Measurements from ENCODE around the gene AOX1. TPM values are rescaled to one million over a fixed set of nuclear protein-coding genes. Genes with fewer than 3 reads are reported as not detected.
"Not testable (repeated sequence)": the region's sequence is repeated elsewhere in the genome, so short reads cannot be mapped to it uniquely, and the experiment has no call there.

AOX1 gene
- total RNA-seq, 1 donor from 2014 or later = 2.1 TPM

DNA sequence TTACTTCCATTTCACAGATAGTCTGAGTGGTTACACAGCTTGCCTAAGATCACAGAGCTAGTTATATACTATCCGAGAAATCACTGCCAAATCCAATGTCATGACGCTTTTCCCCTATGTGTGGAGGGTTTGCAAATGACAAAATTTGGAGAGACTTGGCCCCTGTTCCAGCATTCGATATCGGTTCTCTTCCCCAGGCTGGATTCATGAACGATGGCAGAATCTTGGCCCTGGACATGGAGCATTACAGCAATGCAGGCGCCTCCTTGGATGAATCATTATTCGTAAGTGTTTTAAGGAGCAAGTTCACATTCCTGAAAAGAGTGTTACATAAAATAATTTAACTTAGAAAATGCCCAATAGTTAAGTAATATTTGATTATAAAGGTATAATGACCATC lies 55.1 kb downstream of the AOX1 start:
- Histone ChIP-seq H3K4me1 (ENCODE audit: control insufficient read depth in 3 of 3, insufficient read depth in 3 of 3, low read length in 3 of 3) (no peaks in the 10 kb centered on the region), H3K9ac (ENCODE audit: low read depth in 1 of 3, low read length in 3 of 3) (no peak overlapping the region), H3K9me3 (ENCODE audit: control insufficient read depth in 3 of 3, low read length in 3 of 3) (no peaks in the 10 kb centered on the region), H3K27ac (ENCODE audit: low read depth, low read length) (no peak overlapping the region), H3K27me3 (ENCODE audit: control insufficient read depth in 3 of 3, insufficient read depth in 3 of 3, low read length in 3 of 3) (no peaks in the 10 kb centered on the region), H3K4me3 (ENCODE audit: low read length in 3 of 3) (no peak overlapping the region), H3K36me3 (ENCODE audit: control insufficient read depth in 3 of 3, insufficient read depth in 3 of 3, low read length in 3 of 3) (peaks cover 0 to 2% (median 0%) of the 10 kb centered on the region in 3 donors)

- H3K9ac ChIP-seq (ENCODE audit: low read depth in 1 of 3, low read length in 3 of 3); H3K27ac ChIP-seq (ENCODE audit: low read depth, low read length); H3K9me3 ChIP-seq (ENCODE audit: control insufficient read depth in 3 of 3, low read length in 3 of 3); H3K27me3 ChIP-seq (ENCODE audit: control insufficient read depth in 3 of 3, insufficient read depth in 3 of 3, low read length in 3 of 3); H3K36me3 ChIP-seq (ENCODE audit: control insufficient read depth in 3 of 3, insufficient read depth in 3 of 3, low read length in 3 of 3); H3K4me1 ChIP-seq (ENCODE audit: control insufficient read depth in 3 of 3, insufficient read depth in 3 of 3, low read length in 3 of 3); H3K4me3 ChIP-seq (ENCODE audit: low read length in 3 of 3): not testable (repeated sequence)
These were observed 62.9 kb downstream of the AOX1 start for GRCh38 chr2:200648518-200649281.

GRCh38 chr2:200649724-200650123 lies 63.9 kb downstream of the AOX1 start:
- H3K27ac ChIP-seq (ENCODE audit: low read depth, low read length) = no peak overlapping the region
- no peaks in the 10 kb centered on the region for H3K4me1 ChIP-seq (ENCODE audit: control insufficient read depth in 3 of 3, insufficient read depth in 3 of 3, low read length in 3 of 3)

GRCh38 chr2:200650195-200650594 lies 64.4 kb downstream of the AOX1 start:
- peaks cover 0 to 4% (median 0%) of the 10 kb centered on the region in 3 donors for H3K27me3 ChIP-seq (ENCODE audit: control insufficient read depth in 3 of 3, insufficient read depth in 3 of 3, low read length in 3 of 3)
- H3K9ac ChIP-seq (ENCODE audit: low read depth in 1 of 3, low read length in 3 of 3) = no peak overlapping the region
- H3K36me3 ChIP-seq (ENCODE audit: control insufficient read depth in 3 of 3, insufficient read depth in 3 of 3, low read length in 3 of 3) = peaks cover 0 to 3% (median 0%) of the 10 kb centered on the region in 3 donors
- H3K4me1 ChIP-seq (ENCODE audit: control insufficient read depth in 3 of 3, insufficient read depth in 3 of 3, low read length in 3 of 3) = no peaks in the 10 kb centered on the region
- no peaks in the 10 kb centered on the region for H3K9me3 ChIP-seq (ENCODE audit: control insufficient read depth in 3 of 3, low read length in 3 of 3)
- H3K27ac ChIP-seq (ENCODE audit: low read depth, low read length) = no peak overlapping the region
- no peak overlapping the region for H3K4me3 ChIP-seq (ENCODE audit: low read length in 3 of 3)

More at GRCh38 chr2:200649724-200650123, 63.9 kb downstream of the AOX1 start:
- H3K9me3 ChIP-seq (ENCODE audit: control insufficient read depth in 3 of 3, low read length in 3 of 3) = no peaks in the 10 kb centered on the region
- no peak overlapping the region for H3K9ac ChIP-seq (ENCODE audit: low read depth in 1 of 3, low read length in 3 of 3)
- H3K4me3 ChIP-seq (ENCODE audit: low read length in 3 of 3) = no peak overlapping the region
- peaks cover 0 to 3% (median 0%) of the 10 kb centered on the region in 3 donors for H3K36me3 ChIP-seq (ENCODE audit: control insufficient read depth in 3 of 3, insufficient read depth in 3 of 3, low read length in 3 of 3)
- peaks cover 0 to 4% (median 0%) of the 10 kb centered on the region in 3 donors for H3K27me3 ChIP-seq (ENCODE audit: control insufficient read depth in 3 of 3, insufficient read depth in 3 of 3, low read length in 3 of 3)

DNA sequence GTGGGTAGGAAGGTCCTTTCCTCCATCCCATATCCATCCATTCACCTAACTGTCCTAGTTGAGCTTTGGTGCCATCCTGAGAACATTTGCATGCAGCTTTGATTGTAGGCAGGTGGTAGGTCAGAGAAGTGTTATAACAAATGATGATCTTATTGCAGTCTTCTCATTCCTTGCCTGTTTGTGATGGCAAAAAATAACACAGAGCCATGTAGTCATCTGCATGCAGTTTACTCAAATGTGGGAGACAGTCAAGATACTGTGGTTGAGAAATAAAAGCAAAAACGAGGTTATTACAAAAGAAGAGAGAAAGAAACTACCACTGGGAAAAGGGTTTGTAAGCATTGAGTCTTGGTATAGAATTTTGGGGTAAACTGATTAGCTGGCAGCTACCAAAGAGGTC lies 66.3 kb downstream of the AOX1 start:
- H3K9ac ChIP-seq (ENCODE audit: low read depth in 1 of 3, low read length in 3 of 3) = no peak overlapping the region
- H3K4me3 ChIP-seq (ENCODE audit: low read length in 3 of 3) = no peak overlapping the region
- H3K4me1 ChIP-seq (ENCODE audit: control insufficient read depth in 3 of 3, insufficient read depth in 3 of 3, low read length in 3 of 3) = no peaks in the 10 kb centered on the region
- H3K27ac ChIP-seq (ENCODE audit: low read depth, low read length) = no peak overlapping the region
- no peaks in the 10 kb centered on the region for H3K9me3 ChIP-seq (ENCODE audit: control insufficient read depth in 3 of 3, low read length in 3 of 3)
- peaks cover 0 to 3% (median 0%) of the 10 kb centered on the region in 3 donors for H3K36me3 ChIP-seq (ENCODE audit: control insufficient read depth in 3 of 3, insufficient read depth in 3 of 3, low read length in 3 of 3)
- H3K27me3 ChIP-seq (ENCODE audit: control insufficient read depth in 3 of 3, insufficient read depth in 3 of 3, low read length in 3 of 3) = peaks cover 0 to 4% (median 0%) of the 10 kb centered on the region in 3 donors

DNA sequence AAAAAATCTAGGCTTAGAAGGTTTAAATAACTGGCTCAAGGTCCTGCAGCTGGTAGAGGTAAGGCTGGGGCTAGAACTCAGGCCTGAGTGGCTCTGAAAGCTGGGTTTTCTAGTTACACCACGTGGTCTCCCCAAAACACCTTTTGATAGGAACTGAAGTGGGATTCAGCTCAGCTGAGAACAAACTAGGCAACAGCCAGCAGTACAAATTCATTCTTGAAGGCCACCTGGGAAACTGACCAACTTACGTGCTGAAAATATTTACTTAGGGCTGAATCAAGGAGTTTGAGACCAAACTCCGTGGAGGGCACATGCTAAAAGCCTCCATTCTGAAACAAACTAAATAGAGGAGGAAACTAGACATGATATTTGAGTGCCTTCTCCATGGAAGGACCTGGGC lies 67.2 kb downstream of the AOX1 start:
- Histone ChIP-seq H3K4me1 (ENCODE audit: control insufficient read depth in 3 of 3, insufficient read depth in 3 of 3, low read length in 3 of 3) (no peaks in the 10 kb centered on the region), H3K4me3 (ENCODE audit: low read length in 3 of 3) (no peak overlapping the region), H3K9ac (ENCODE audit: low read depth in 1 of 3, low read length in 3 of 3) (no peak overlapping the region), H3K27me3 (ENCODE audit: control insufficient read depth in 3 of 3, insufficient read depth in 3 of 3, low read length in 3 of 3) (peaks cover 0 to 4% (median 0%) of the 10 kb centered on the region in 3 donors), H3K36me3 (ENCODE audit: control insufficient read depth in 3 of 3, insufficient read depth in 3 of 3, low read length in 3 of 3) (peaks cover 0 to 3% (median 0%) of the 10 kb centered on the region in 3 donors), H3K27ac (ENCODE audit: low read depth, low read length) (no peak overlapping the region), H3K9me3 (ENCODE audit: control insufficient read depth in 3 of 3, low read length in 3 of 3) (no peaks in the 10 kb centered on the region)

- H3K9ac ChIP-seq (ENCODE audit: low read depth in 1 of 3, low read length in 3 of 3) = no peak overlapping the region
- no peak overlapping the region for H3K27ac ChIP-seq (ENCODE audit: low read depth, low read length)
- H3K27me3 ChIP-seq (ENCODE audit: control insufficient read depth in 3 of 3, insufficient read depth in 3 of 3, low read length in 3 of 3) = peaks cover 0 to 1% (median 0%) of the 10 kb centered on the region in 3 donors
- H3K4me3 ChIP-seq (ENCODE audit: low read length in 3 of 3) = no peak overlapping the region
- no peaks in the 10 kb centered on the region for H3K4me1 ChIP-seq (ENCODE audit: control insufficient read depth in 3 of 3, insufficient read depth in 3 of 3, low read length in 3 of 3)
- no peaks in the 10 kb centered on the region for H3K9me3 ChIP-seq (ENCODE audit: control insufficient read depth in 3 of 3, low read length in 3 of 3)
- H3K36me3 ChIP-seq (ENCODE audit: control insufficient read depth in 3 of 3, insufficient read depth in 3 of 3, low read length in 3 of 3) = peaks cover 0 to 3% (median 0%) of the 10 kb centered on the region in 3 donors
These were observed 69.0 kb downstream of the AOX1 start for GRCh38 chr2:200654823-200655222.

DNA sequence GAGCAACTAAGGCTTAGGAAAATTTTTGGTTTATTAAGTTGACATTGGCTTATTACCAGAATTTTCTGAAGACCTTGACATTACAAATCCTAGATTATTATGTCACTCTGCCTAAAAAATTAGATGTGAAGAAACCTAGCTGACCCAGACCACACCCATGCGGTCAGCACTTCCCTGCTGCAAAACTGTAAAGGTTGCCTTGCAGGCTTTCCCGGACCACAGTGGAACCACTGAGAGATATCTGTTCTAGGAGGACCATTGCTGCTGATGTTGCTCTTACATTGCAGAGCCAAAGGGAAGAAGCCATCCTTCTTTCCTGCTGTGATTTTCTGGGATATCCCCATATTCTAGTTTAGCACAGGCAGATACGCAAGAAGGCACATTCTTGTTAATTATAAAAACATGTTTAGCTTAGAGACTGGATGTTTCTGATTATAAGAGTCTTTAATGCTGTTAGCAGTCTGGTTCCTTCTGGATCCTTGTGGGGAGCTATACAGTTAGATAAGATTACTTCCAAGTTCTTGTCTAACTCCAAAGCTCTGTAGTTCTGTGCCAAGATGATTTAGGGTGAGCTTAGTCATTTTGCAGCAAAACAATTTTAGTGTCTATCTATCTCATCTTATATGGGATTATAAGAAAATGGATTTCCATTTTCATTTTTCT lies 70.2 kb downstream of the AOX1 start:
- no peak overlapping the region for H3K4me3 ChIP-seq (ENCODE audit: low read length in 3 of 3)
- H3K9ac ChIP-seq (ENCODE audit: low read depth in 1 of 3, low read length in 3 of 3) = no peak overlapping the region
- H3K4me1 ChIP-seq (ENCODE audit: control insufficient read depth in 3 of 3, insufficient read depth in 3 of 3, low read length in 3 of 3) = no peaks in the 10 kb centered on the region
- H3K36me3 ChIP-seq (ENCODE audit: control insufficient read depth in 3 of 3, insufficient read depth in 3 of 3, low read length in 3 of 3) = no peaks in the 10 kb centered on the region
- H3K27ac ChIP-seq (ENCODE audit: low read depth, low read length) = no peak overlapping the region
- no peaks in the 10 kb centered on the region for H3K9me3 ChIP-seq (ENCODE audit: control insufficient read depth in 3 of 3, low read length in 3 of 3)
- H3K27me3 ChIP-seq (ENCODE audit: control insufficient read depth in 3 of 3, insufficient read depth in 3 of 3, low read length in 3 of 3) = no peaks in the 10 kb centered on the region

- no peaks in the 10 kb centered on the region for H3K36me3 ChIP-seq (ENCODE audit: control insufficient read depth in 3 of 3, insufficient read depth in 3 of 3, low read length in 3 of 3)
- H3K27ac ChIP-seq (ENCODE audit: low read depth, low read length) = no peak overlapping the region
- H3K4me1 ChIP-seq (ENCODE audit: control insufficient read depth in 3 of 3, insufficient read depth in 3 of 3, low read length in 3 of 3) = no peaks in the 10 kb centered on the region
- no peak overlapping the region for H3K4me3 ChIP-seq (ENCODE audit: low read length in 3 of 3)
- H3K9me3 ChIP-seq (ENCODE audit: control insufficient read depth in 3 of 3, low read length in 3 of 3) = no peaks in the 10 kb centered on the region
- no peaks in the 10 kb centered on the region for H3K27me3 ChIP-seq (ENCODE audit: control insufficient read depth in 3 of 3, insufficient read depth in 3 of 3, low read length in 3 of 3)
- no peak overlapping the region for H3K9ac ChIP-seq (ENCODE audit: low read depth in 1 of 3, low read length in 3 of 3)
These were observed 72.6 kb downstream of the AOX1 start for GRCh38 chr2:200658278-200658864.

DNA sequence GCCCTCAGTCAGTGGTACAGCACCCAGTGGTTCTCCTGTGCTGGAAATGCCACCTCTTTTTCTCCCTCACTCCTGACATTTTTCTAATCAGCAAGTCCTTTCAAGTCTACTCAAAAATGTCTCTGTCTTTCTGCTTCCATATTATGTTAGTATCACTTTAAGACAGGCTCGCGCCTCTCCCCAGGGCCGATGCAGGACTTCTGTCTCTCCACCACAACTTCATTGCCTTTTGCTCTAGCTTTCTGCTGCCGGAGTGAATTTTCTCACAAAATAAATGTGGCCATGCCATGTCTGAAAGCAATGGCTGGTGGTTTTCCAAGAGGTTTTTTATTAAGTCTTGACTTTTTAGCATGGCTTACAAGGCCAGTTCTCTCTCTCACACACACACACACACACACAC lies 73.6 kb downstream of the AOX1 start:
- Histone ChIP-seq H3K36me3 (ENCODE audit: control insufficient read depth in 3 of 3, insufficient read depth in 3 of 3, low read length in 3 of 3) (no peaks in the 10 kb centered on the region), H3K27me3 (ENCODE audit: control insufficient read depth in 3 of 3, insufficient read depth in 3 of 3, low read length in 3 of 3) (no peaks in the 10 kb centered on the region), H3K9ac (ENCODE audit: low read depth in 1 of 3, low read length in 3 of 3) (no peak overlapping the region), H3K4me1 (ENCODE audit: control insufficient read depth in 3 of 3, insufficient read depth in 3 of 3, low read length in 3 of 3) (no peaks in the 10 kb centered on the region), H3K4me3 (ENCODE audit: low read length in 3 of 3) (no peak overlapping the region), H3K27ac (ENCODE audit: low read depth, low read length) (no peak overlapping the region), H3K9me3 (ENCODE audit: control insufficient read depth in 3 of 3, low read length in 3 of 3) (no peaks in the 10 kb centered on the region)

Data from skeletal muscle tissue (tissue), 4 donors.